Measurements from ENCODE around the gene C5.
A peak's percentile ranks its signal among the peaks of the same experiment; 100 is the strongest.

C5 gene

DNA sequence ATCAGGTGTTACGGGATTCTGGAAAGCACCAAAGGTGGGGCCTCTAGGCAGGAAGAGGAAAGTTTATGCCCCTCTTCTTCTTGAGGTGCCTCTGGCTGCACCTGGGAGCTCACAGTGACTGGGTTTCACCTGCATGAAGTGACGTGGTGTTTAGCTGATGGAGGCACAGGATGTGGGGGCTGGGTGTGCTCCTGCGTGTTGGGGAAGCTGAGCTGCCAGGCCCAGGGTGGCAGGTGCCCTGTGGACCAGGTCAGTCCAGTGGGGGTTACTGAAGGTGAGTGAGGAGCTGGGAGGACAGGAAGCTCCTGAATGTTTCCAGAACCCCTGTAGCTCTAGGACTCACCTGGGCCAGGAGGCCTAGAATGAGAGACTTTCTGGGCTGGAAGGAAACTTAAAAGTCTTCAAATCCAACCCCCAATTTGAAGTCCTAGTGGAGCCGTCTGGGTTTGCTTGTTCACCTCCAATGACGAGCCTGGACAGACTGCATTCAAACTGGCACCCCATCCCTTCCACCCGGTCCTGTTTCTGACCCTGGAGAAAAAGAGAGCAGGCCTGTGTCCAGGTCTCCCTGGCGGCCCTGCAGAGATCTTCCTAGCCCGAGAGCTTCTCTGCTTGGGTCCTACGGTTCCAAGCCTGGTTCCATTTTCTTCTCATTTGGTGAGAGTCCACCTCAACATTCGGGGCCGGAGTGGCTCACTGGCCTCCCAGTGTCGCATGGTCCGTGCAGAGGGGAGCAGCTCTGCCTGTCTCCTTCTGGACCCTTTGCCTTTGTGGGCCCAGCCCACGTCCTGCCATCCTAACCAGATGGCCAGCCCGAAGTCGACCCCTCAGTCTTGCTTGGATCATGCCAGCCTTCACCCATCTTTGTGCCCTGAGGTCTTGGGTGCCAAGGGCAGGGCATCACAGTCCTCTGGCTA lies 145.8 kb downstream of the C5 start:
- DNase-seq: peak; percentile 85

DNA sequence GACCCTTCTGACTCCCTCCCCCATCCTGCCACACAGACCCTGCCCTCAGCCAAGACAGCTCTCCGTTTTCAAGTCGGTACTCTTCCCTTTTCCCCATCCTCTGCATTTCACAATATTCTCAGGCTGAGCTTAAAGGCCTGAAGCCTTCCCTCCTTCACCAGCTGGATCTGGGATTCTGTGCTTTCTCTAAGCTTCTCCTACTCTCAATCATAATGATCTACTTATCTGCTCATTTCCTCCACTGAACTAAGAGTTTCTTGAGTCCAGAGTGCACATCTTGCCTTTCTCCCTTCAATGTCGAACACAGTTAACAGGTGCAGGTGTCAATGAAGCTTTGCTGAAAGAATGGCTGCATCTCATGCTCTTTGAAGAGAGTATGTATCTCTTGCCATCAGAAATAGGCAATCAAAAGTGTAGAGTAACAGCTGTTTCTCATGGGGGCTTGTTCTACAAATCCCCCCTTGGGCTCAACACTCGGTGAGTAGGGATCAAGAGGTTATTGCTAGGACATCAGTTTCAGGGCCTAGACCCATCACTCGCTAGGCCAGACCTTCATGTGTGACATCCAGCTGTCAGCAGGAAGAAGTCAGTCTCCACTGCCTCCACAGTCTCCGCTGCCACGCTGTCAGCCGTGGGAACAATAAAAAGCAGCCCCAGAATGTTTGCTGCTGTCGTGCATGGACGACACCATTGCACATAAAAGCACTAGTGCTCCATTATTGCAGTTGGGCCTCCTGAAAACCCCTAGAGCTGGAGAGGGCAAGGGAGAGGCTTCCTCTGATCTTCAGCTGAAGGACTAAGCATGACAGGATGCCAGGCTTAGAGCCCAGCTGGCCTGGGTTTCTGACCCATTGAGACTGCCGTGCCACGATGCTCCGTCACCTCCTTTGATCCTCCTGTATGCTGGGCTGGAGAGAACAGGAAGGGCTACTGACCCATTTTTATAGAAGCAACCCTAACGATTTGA lies 147.2 kb downstream of the C5 start:
- DNase-seq: peak; percentile 44

Data from CD4-positive, alpha-beta T cell treated with Interleukin-6 for 4 hours (primary cell).